Measurements from ENCODE around the gene RPP25. TPM values are rescaled to one million over a fixed set of nuclear protein-coding genes. Genes with fewer than 3 reads are reported as not detected.

The RPP25 gene
- total RNA-seq, 1 donor from 2014 or later: 17.7 TPM

DNA sequence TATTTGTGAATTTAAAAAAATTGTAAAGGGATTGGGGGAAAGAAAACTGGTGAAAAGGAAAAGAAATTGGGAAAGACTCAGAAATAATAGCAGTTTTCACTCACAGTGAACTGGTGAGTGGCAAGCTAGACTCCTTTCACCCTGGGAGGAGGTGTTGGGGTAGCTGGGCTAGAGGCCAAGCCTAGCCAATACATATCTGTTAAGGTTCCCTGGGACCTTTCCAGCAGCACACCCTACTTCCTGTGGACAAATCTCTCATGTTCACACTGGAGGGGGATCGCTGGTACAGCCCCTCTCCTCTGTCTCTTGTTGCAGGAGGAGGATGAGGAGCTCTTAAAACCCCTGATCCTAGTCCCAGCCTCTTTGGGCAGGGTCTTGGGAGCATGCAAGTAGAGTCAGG, 3.7 kb upstream of the RPP25 start:
- Mint-ChIP-seq H3K27ac (ENCODE audit: unreplicated experiment) (no peak overlapping the region), H3K4me1 (ENCODE audit: low read depth) (peaks cover 42% of the 10 kb centered on the region)
- no peak for DNase-seq (ENCODE audit: low spot score)

DNA sequence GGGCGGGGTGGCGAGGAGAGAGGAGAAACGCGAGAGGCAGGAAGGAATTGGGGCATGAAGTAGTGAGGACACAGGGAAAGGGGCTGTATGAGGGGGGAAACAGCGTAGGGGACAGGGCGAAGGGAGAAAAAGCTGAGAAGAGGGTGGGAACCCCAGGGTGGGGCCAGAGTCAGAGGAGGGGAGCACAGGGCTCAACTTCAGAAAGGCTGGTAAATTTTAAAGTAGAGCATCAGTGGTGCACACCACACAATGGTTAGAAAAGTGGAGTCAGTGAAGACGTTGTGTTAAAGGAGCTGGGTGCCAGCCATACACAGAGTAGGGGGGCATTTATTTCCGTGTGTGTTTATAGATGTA, 3.0 kb upstream of the RPP25 start:
- Mint-ChIP-seq H3K4me3 (ENCODE audit: unreplicated experiment) (peak overlapping the region; percentile 89), H3K36me3 (ENCODE audit: low read depth) (no peaks in the 10 kb centered on the region), H3K27ac (ENCODE audit: unreplicated experiment) (no peak overlapping the region), H3K4me1 (ENCODE audit: low read depth) (peaks cover 42% of the 10 kb centered on the region), H3K9me3 (ENCODE audit: low read depth) (no peaks in the 10 kb centered on the region), H3K27me3 (ENCODE audit: low read depth) (no peaks in the 10 kb centered on the region)
- no peak for DNase-seq (ENCODE audit: low spot score)
- TF ChIP-seq, protein P1, sequence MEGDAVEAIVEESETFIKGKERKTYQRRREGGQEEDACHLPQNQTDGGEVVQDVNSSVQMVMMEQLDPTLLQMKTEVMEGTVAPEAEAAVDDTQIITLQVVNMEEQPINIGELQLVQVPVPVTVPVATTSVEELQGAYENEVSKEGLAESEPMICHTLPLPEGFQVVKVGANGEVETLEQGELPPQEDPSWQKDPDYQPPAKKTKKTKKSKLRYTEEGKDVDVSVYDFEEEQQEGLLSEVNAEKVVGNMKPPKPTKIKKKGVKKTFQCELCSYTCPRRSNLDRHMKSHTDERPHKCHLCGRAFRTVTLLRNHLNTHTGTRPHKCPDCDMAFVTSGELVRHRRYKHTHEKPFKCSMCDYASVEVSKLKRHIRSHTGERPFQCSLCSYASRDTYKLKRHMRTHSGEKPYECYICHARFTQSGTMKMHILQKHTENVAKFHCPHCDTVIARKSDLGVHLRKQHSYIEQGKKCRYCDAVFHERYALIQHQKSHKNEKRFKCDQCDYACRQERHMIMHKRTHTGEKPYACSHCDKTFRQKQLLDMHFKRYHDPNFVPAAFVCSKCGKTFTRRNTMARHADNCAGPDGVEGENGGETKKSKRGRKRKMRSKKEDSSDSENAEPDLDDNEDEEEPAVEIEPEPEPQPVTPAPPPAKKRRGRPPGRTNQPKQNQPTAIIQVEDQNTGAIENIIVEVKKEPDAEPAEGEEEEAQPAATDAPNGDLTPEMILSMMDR (IDR thresholded peaks at IDR 0.05): no peak

More for the DNA sequence above, 3.7 kb upstream of the RPP25 start:
- no peaks in the 10 kb centered on the region for H3K36me3 Mint-ChIP-seq (ENCODE audit: low read depth)
- H3K4me3 Mint-ChIP-seq (ENCODE audit: unreplicated experiment): no peak overlapping the region
- TF ChIP-seq, protein P1 (IDR thresholded peaks at IDR 0.05): no peak
- no peaks in the 10 kb centered on the region for H3K27me3 Mint-ChIP-seq (ENCODE audit: low read depth)
- H3K9me3 Mint-ChIP-seq (ENCODE audit: low read depth): no peaks in the 10 kb centered on the region

DNA sequence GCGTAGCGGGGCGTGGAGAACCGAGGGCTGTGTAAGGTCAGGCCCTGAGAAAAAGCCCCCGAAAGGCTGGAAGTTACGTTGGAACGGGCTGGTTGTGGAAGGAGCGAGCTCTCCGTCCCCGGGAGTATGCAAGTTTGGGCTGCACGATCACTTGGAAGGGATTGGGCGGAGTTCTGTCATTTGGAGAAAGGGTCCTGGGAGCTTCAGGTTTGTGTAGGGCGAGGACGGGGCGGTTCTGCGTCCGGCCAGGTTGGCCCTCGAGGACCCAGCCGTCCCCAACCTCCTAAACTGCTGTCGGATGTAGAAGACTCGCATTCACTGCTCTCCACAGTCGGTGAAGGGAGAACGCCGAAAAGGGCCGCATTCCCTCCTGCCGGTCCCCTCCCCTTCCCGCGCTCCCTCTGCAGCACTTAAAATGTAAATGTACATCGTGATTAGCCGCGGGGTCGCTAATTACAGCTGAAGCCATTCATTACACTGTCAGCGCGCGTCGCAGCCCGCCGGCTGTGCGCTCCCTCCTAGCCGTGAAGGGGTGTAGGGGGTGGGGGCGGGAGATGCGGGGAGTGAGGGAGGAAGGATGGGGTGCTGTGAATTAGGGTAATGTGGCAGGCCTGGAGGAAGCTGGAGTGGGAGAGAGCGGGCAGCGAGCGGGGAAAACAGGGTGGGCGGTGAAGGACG, 2.5 kb upstream of the RPP25 start:
- Mint-ChIP-seq H3K9me3 (ENCODE audit: low read depth) (no peaks in the 10 kb centered on the region), H3K4me3 (ENCODE audit: unreplicated experiment) (peak overlapping the region; percentile 89), H3K27me3 (ENCODE audit: low read depth) (no peaks in the 10 kb centered on the region), H3K4me1 (ENCODE audit: low read depth) (peaks cover 42% of the 10 kb centered on the region), H3K27ac (ENCODE audit: unreplicated experiment) (peak overlapping the region; percentile 79), H3K36me3 (ENCODE audit: low read depth) (no peaks in the 10 kb centered on the region)
- DNase-seq (ENCODE audit: low spot score): no peak
- TF ChIP-seq, protein P1 (IDR thresholded peaks at IDR 0.05): no peak

- Mint-ChIP-seq H3K9me3 (ENCODE audit: low read depth) (no peaks in the 10 kb centered on the region), H3K4me1 (ENCODE audit: low read depth) (peaks cover 44% of the 10 kb centered on the region), H3K36me3 (ENCODE audit: low read depth) (no peaks in the 10 kb centered on the region), H3K27me3 (ENCODE audit: low read depth) (no peaks in the 10 kb centered on the region), H3K27ac (ENCODE audit: unreplicated experiment) (peak overlapping the region; percentile 83), H3K4me3 (ENCODE audit: unreplicated experiment) (peak overlapping the region; percentile 89)
- TF ChIP-seq, protein P1 (IDR thresholded peaks at IDR 0.05): peak; percentile 65
- no peak for DNase-seq (ENCODE audit: low spot score)
Observed at GRCh38 chr15:74958320-74958907, 1.8 kb upstream of the RPP25 start.

- DNase-seq (ENCODE audit: low spot score): no peak
- Mint-ChIP-seq H3K36me3 (ENCODE audit: low read depth) (no peaks in the 10 kb centered on the region), H3K4me1 (ENCODE audit: low read depth) (peaks cover 44% of the 10 kb centered on the region), H3K27ac (ENCODE audit: unreplicated experiment) (peak overlapping the region; percentile 86), H3K9me3 (ENCODE audit: low read depth) (no peaks in the 10 kb centered on the region), H3K4me3 (ENCODE audit: unreplicated experiment) (peak overlapping the region; percentile 89), H3K27me3 (ENCODE audit: low read depth) (no peaks in the 10 kb centered on the region)
- TF ChIP-seq, protein P1 (IDR thresholded peaks at IDR 0.05): no peak
Observed at GRCh38 chr15:74957476-74958035, 984 bp upstream of the RPP25 start.
